Rectal smooth muscle tissue (tissue), 1 donor: ENCODE results near the gene TLCD3A.
"Not testable (repeated sequence)": the region's sequence is repeated elsewhere in the genome, so short reads cannot be mapped to it uniquely, and the experiment has no call there.

ENCODE experiments used
- H3K27ac ChIP-seq: one replicate; pipeline ENCODE4 v1.7.0; 2013; ENCODE audit warnings: low read depth, low read length, inconsistent platforms
- H3K27me3 ChIP-seq: one replicate; pipeline ENCODE4 v1.7.0; 2013; ENCODE audit warnings: low read length; ENCODE audit not compliant: control insufficient read depth, insufficient read depth
- H3K36me3 ChIP-seq: one replicate; pipeline ENCODE4 v1.7.0; 2013; ENCODE audit warnings: low read length; ENCODE audit not compliant: control insufficient read depth, insufficient read depth
- H3K4me1 ChIP-seq: one replicate; pipeline ENCODE4 v1.7.0; 2013; ENCODE audit warnings: low read length; ENCODE audit not compliant: control insufficient read depth, insufficient read depth
- H3K4me3 ChIP-seq: one replicate; pipeline ENCODE4 v1.7.0; 2013; ENCODE audit warnings: low read length
- H3K9ac ChIP-seq: one replicate; pipeline ENCODE4 v1.7.0; 2013; ENCODE audit warnings: low read length

The TLCD3A gene

DNA sequence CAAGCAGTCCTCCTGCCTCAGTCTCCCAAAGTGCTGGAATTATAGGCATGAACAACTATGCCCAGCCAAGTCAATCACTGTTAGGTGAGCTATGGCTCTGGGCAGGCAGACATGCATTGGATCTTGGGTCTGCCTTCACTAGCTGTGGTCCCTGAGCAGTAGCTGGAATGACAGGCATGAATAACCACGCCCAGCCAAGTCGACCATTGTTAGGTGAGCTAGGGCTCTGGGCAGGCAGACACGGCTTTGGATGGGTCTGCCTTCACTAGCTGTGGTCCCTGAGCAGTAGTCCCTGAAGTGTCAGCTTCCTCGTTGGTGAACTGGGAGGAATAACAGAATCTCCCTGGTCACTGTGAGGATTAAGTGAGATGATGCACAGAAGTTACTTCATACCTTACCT, 56.2 kb downstream of the TLCD3A start:
- Histone ChIP-seq H3K9ac (no peak overlapping the region), H3K27me3 (no peaks in the 10 kb centered on the region), H3K36me3 (peaks cover 17% of the 10 kb centered on the region), H3K27ac (no peak overlapping the region), H3K4me3 (no peak overlapping the region), H3K4me1 (peaks cover 5% of the 10 kb centered on the region)

DNA sequence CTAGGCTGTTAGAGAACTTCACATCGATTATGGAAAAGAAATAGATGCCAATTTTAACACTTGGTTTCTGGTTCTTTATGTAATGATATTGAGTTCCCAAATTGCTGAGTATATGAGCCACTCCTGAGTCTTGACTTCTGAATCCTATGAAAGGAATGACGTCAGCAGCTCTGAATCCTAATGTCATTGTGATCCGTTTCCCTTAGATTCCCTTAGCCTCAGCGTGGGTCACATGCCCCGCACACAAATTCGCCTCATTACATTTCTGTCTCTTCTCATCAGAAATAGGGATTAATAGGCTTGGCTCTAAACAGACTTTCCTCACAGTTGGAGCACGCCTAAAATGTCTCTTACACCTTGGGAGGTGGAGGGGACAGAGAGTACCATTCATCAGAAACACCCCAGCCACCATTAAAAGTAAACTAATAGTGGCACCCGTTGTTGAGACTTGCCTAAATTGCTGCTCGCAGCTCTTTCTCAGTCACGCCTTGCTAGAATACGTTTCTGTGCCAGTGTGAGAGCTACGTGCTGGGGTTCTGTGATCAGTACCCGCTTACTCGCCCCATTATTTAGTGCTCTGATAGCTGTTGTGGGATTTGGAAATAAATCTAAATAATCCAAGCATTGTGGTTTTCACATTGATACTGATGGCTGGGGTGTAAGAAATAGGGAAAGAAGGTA, 56.9 kb downstream of the TLCD3A start:
- H3K27ac ChIP-seq: no peak overlapping the region
- H3K9ac ChIP-seq: no peak overlapping the region
- H3K27me3 ChIP-seq: no peaks in the 10 kb centered on the region
- H3K4me3 ChIP-seq: no peak overlapping the region
- H3K4me1 ChIP-seq: peaks cover 5% of the 10 kb centered on the region
- H3K36me3 ChIP-seq: peaks cover 17% of the 10 kb centered on the region

DNA sequence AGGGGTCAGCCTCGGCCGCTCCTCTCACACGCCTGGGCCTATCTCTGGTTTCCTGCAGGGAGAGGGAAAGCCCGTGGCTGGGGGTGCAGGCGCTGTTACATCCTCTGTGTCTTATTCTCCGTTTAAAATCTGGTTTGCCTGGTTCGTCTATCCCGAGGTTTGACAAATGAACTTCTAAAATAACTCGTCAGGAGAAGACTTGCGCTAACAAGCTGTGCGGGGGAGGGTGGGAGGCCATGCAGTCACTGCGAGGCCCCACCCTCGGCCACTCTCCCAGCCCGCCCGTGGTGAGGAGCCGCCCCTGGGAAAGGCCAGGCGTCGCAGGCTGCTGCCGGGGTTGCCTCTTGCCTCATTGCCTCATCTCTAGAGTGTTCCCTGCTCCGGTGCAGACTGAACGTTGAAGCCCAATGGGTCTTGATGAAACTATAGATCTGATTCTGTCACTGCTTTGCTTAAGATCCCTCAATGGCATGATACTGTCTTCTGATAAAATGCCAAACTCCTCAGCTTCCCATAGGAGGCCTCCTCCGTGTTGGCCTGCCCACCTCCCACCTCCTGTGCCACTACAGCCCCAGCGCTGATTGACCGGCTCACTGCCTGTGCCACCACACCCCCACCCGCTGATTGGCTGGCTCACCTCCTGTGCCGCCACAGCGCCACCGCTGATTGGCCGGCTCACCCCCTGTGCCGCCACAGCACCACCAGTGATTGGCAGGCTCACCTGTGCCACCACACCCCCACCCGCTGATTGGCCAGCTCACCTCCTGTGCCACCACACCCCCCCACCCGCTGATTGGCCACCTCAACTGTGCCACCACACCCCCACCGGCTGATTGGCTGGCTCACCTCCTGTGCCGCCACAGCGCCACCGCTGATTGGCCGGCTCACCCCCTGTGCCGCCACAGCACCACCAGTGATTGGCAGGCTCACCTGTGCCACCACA, 57.8 kb downstream of the TLCD3A start:
- not testable (repeated sequence) for H3K4me1 ChIP-seq, H3K4me3 ChIP-seq, H3K9ac ChIP-seq, H3K27ac ChIP-seq, H3K27me3 ChIP-seq
- peaks cover 17% of the 10 kb centered on the region for H3K36me3 ChIP-seq

DNA sequence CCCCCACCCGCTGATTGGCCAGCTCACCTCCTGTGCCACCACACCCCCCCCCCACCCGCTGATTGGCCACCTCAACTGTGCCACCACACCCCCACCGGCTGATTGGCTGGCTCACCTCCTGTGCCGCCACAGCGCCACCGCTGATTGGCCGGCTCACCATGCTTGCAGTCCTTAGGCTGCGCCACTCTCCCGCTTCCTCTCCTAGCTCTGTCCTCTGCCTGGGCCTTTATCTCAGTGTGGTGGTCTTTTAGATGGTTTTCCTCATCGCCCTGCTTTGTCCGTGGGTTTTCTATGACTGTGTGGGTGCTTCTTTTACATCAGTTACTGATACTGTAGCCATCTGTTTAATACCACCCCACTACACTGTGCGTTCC, 58.5 kb downstream of the TLCD3A start:
- H3K4me1 ChIP-seq, H3K4me3 ChIP-seq, H3K9ac ChIP-seq, H3K27ac ChIP-seq, H3K27me3 ChIP-seq: not testable (repeated sequence)
- H3K36me3 ChIP-seq: peaks cover 17% of the 10 kb centered on the region

DNA sequence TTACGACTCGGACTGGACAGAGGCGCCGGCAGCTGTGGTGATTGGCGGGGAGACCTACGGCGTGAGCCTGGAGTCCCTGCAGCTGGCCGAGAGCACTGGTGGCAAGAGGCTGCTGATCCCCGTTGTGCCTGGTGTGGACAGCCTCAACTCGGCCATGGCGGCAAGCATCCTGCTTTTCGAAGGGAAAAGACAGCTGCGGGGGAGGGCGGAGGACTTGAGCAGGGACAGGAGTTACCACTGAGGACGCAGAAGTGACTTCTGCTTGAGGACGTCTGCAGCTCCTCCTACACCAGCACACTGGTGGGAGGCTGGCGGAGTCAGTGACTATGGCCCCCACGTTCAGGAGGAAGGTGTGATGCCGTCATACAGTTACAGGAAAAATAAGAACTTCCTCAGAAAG, 59.4 kb downstream of the TLCD3A start:
- peaks cover 17% of the 10 kb centered on the region for H3K36me3 ChIP-seq
- no peak overlapping the region for H3K27ac ChIP-seq
- no peak overlapping the region for H3K9ac ChIP-seq

DNA sequence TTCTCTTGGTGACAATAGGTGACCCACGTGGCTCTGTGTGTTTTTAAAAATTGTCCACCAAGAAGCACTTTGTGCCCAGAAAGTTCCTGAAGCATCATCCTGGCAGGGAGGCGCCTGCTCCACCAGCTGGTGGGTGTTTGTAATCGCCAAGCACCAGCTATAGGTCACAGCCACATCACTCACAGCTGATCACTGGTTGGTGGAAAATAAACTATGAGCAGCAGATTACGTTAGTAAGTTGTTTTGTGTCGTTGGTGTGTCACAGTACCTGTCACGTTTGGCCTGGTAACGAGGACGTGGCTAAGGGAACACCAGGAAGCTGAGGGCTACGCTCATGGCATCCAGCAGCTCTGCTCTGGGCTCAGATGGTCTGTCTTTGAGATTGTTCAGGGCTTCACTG, 59.9 kb downstream of the TLCD3A start:
- no peaks in the 10 kb centered on the region for H3K27me3 ChIP-seq
- peaks cover 9% of the 10 kb centered on the region for H3K4me1 ChIP-seq
- peaks cover 17% of the 10 kb centered on the region for H3K36me3 ChIP-seq
- H3K9ac ChIP-seq: no peak overlapping the region
- no peak overlapping the region for H3K4me3 ChIP-seq
- H3K27ac ChIP-seq: no peak overlapping the region

More for the DNA sequence above, 59.4 kb downstream of the TLCD3A start:
- Histone ChIP-seq H3K4me1 (peaks cover 9% of the 10 kb centered on the region), H3K27me3 (no peaks in the 10 kb centered on the region), H3K4me3 (no peak overlapping the region)
